WTC11 (cell line): ENCODE results near the gene TCEANC2. TPM values are rescaled to one million over a fixed set of nuclear protein-coding genes. Genes with fewer than 3 reads are reported as not detected.

Experiments used
- ATAC-seq: fragments of 200-7000 bp; cut with Tn5 transposase; 2 replicates; pipeline ENCODE4 v1.10.0; 2021; ENCODE audit warnings: mild to moderate bottlenecking, moderate library complexity
- CTCF ChIA-PET: fragments of 300-600 bp; sonication (Branson Sonifier 250); formaldehyde crosslinking; loops from one replicate; lab custom pipeline; 2021; ENCODE audit warnings: antibody characterized with exemption; lab: Charles Lee
- POLR2A ChIA-PET: fragments of 350-600 bp; sonication (Branson Sonifier 250); formaldehyde crosslinking; loops from one replicate; lab custom pipeline; 2021; ENCODE audit warnings: antibody characterized with exemption; lab: Charles Lee
- DNase-seq: peaks from one replicate; pipeline ENCODE4 v3.0.0; 2021; ENCODE audit warnings: low spot score
- H3K27ac Mint-ChIP-seq: 2 replicates; pipeline ENCODE4 v1.8.0; 2021; ENCODE audit warnings: mixed read lengths
- H3K27me3 Mint-ChIP-seq: 2 replicates; pipeline ENCODE4 v1.8.0; 2021; ENCODE audit warnings: low read depth, mild to moderate bottlenecking, moderate library complexity, mixed read lengths
- H3K36me3 Mint-ChIP-seq: 2 replicates; pipeline ENCODE4 v1.8.0; 2021; ENCODE audit warnings: mixed read lengths
- H3K4me1 Mint-ChIP-seq: 2 replicates; pipeline ENCODE4 v1.8.0; 2022; ENCODE audit warnings: mixed read lengths
- H3K4me3 Mint-ChIP-seq: 2 replicates; pipeline ENCODE4 v1.8.0; 2021; ENCODE audit warnings: mild to moderate bottlenecking, moderate library complexity, mixed read lengths
- H3K9me3 Mint-ChIP-seq: 2 replicates; pipeline ENCODE4 v1.8.0; 2021; ENCODE audit warnings: mixed read lengths
- CREM ChIP-seq: sonication (generic); formaldehyde crosslinking; IDR thresholded peaks from 2 replicates; pipeline ENCODE4 v1.8.1; 2022; ENCODE audit warnings: mild to moderate bottlenecking, missing genetic modification reagents, moderate library complexity
- ESRRA ChIP-seq: sonication (generic); formaldehyde crosslinking; IDR thresholded peaks from 2 replicates; pipeline ENCODE4 v1.8.1; 2022; ENCODE audit warnings: mild to moderate bottlenecking, missing genetic modification reagents, borderline replicate concordance
- FOXP4 ChIP-seq: sonication (generic); formaldehyde crosslinking; IDR thresholded peaks from 2 replicates; pipeline ENCODE4 v1.8.0; 2022; ENCODE audit warnings: mild to moderate bottlenecking, missing genetic modification reagents
- GABPB1 ChIP-seq: sonication (generic); formaldehyde crosslinking; IDR thresholded peaks from 2 replicates; pipeline ENCODE4 v1.8.1; 2023; ENCODE audit warnings: mild to moderate bottlenecking, missing genetic modification reagents
- KAT7 ChIP-seq: sonication (generic); formaldehyde crosslinking; IDR thresholded peaks from 2 replicates; pipeline ENCODE4 v1.8.1; 2023; ENCODE audit warnings: missing genetic modification reagents, mild to moderate bottlenecking, borderline replicate concordance
- MXD4 ChIP-seq: fragments of 250-450 bp; sonication (Bioruptor Pico); IDR thresholded peaks from 2 replicates; pipeline ENCODE4 v1.8.0; 2021; ENCODE audit warnings: mild to moderate bottlenecking, moderate library complexity, borderline replicate concordance
- PRRX2 ChIP-seq: fragments of 250-450 bp; sonication (Bioruptor Pico); IDR thresholded peaks from 2 replicates; pipeline ENCODE4 v1.8.0; 2021; ENCODE audit warnings: mild to moderate bottlenecking
- RELA ChIP-seq: sonication (generic); formaldehyde crosslinking; IDR thresholded peaks from 2 replicates; pipeline ENCODE4 v1.8.1; 2022; ENCODE audit warnings: missing genetic modification reagents, mild to moderate bottlenecking, borderline replicate concordance
- TP53 ChIP-seq: sonication (generic); formaldehyde crosslinking; IDR thresholded peaks from 2 replicates; pipeline ENCODE4 v1.8.1; 2023; ENCODE audit warnings: mild to moderate bottlenecking, missing genetic modification reagents
- ZBTB21 ChIP-seq: sonication (generic); formaldehyde crosslinking; IDR thresholded peaks from 2 replicates; pipeline ENCODE4 v1.8.1; 2023; ENCODE audit warnings: mild to moderate bottlenecking, missing genetic modification reagents, borderline replicate concordance
- ZNF263 ChIP-seq: sonication (generic); formaldehyde crosslinking; IDR thresholded peaks from 2 replicates; pipeline ENCODE4 v1.8.1; 2022; ENCODE audit warnings: low read depth, mild to moderate bottlenecking, moderate library complexity, missing genetic modification reagents
- ZNF423 ChIP-seq: fragments of 250-450 bp; sonication (Bioruptor Pico); IDR thresholded peaks from 2 replicates; pipeline ENCODE4 v2.1.2; 2022; ENCODE audit warnings: mild to moderate bottlenecking, moderate library complexity
- ZNF512 ChIP-seq: sonication (generic); formaldehyde crosslinking; IDR thresholded peaks from 2 replicates; pipeline ENCODE4 v1.8.1; 2022; ENCODE audit warnings: missing genetic modification reagents, borderline replicate concordance
- total RNA-seq: library from RNA; stranded (reverse); gene quantifications from 3 replicates; pipeline ENCODE4 v1.2.3, GENCODE V29; 2021
- TF ChIP-seq, protein P1 (sequence below): sonication (generic); formaldehyde crosslinking; IDR thresholded peaks from 2 replicates; pipeline ENCODE4 v1.8.1; 2023; ENCODE audit warnings: mild to moderate bottlenecking, missing genetic modification reagents
- TF ChIP-seq, protein P2 (sequence below): sonication (generic); formaldehyde crosslinking; IDR thresholded peaks from 2 replicates; pipeline ENCODE4 v1.8.1; 2023; ENCODE audit warnings: mild to moderate bottlenecking, moderate library complexity, missing genetic modification reagents

The TCEANC2 gene
- total RNA-seq, 1 experiment from 2014 or later, result 6.3 TPM

DNA sequence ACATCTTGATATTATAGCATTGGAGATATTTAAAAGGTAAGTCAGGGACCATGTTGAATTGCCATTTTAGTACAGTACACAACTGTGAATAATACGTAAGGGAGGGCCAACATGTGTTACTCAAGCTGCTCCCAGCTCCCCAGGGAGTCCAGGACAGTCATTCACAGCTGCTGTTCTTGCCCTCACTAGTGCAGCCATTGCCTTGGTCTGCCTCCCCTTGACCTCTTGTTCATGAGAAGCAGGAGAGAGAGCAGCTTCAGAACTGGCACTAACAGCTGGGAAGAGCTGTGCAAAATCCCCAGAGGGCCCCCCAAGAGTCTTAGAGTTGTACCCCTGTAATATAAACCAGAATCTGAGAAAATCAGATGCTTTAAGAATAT, 16.4 kb downstream of the TCEANC2 start (continued):
- TF ChIP-seq ZNF512 (CRISPR knock-in tag) (no peak), PRRX2 (CRISPR knock-in tag) (no peak)

GRCh38 chr1:54070171-54070837, 16.9 kb downstream of the TCEANC2 start:
- POLR2A ChIA-PET, result no interaction called here
- no peak overlapping the region for H3K4me3 Mint-ChIP-seq

DNA sequence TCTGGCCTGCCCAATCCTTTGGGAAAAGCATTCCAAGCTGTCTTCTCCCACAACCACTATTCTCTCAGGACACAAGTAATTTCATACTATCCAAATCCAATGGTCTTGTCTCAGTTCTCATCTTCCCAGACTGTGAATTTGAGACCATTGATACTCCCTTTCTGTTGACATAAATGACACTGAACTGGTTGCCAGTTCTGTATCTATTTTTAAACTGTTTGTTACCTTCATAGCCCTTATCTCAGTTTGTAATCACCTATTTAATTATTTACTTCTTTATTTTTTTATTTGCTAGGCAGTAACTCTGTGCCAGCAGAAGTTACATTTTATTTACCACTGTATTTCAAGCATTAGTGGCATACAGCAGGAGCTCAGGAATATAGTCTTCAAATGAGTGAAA, 24.0 kb downstream of the TCEANC2 start:
- Mint-ChIP-seq H3K27ac (no peak overlapping the region), H3K27me3 (no peaks in the 10 kb centered on the region; the same call in 1 of the 2 replicates), H3K36me3 (no peaks in the 10 kb centered on the region), H3K4me1 (peaks cover 4% of the 10 kb centered on the region), H3K9me3 (no peaks in the 10 kb centered on the region), H3K4me3 (no peak overlapping the region)
- TF ChIP-seq, protein P1, sequence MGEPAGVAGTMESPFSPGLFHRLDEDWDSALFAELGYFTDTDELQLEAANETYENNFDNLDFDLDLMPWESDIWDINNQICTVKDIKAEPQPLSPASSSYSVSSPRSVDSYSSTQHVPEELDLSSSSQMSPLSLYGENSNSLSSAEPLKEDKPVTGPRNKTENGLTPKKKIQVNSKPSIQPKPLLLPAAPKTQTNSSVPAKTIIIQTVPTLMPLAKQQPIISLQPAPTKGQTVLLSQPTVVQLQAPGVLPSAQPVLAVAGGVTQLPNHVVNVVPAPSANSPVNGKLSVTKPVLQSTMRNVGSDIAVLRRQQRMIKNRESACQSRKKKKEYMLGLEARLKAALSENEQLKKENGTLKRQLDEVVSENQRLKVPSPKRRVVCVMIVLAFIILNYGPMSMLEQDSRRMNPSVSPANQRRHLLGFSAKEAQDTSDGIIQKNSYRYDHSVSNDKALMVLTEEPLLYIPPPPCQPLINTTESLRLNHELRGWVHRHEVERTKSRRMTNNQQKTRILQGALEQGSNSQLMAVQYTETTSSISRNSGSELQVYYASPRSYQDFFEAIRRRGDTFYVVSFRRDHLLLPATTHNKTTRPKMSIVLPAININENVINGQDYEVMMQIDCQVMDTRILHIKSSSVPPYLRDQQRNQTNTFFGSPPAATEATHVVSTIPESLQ, result no peak
- TF ChIP-seq KAT7, result no peak
- no peak for TF ChIP-seq ZNF423 (CRISPR knock-in tag)
- TF ChIP-seq RELA (CRISPR knock-in tag), result no peak
- ATAC-seq (no peak), DNase-seq (no peak)
- CTCF ChIA-PET, result interaction anchor here (1.9 kb wide), 1 partner anchor 85 kb away, joined by 6 read pairs; no protein-coding TSS in a partner anchor
- POLR2A ChIA-PET, result no interaction called here

More at GRCh38 chr1:54070171-54070837, 16.9 kb downstream of the TCEANC2 start:
- H3K9me3 Mint-ChIP-seq, result no peaks in the 10 kb centered on the region
- DNase-seq, result no peak
- TF ChIP-seq GABPB1 (CRISPR knock-in tag) (peak; percentile 69), ESRRA (no peak)
- TF ChIP-seq, all 79 proteins: peak for 1
- CTCF ChIA-PET, result interaction anchor here (1.0 to 3.3 kb wide), 2 partner anchors 11 to 78 kb away, joined by 4 to 23 read pairs (median 6); no protein-coding TSS in a partner anchor
- no peaks in the 10 kb centered on the region for H3K4me1 Mint-ChIP-seq
- H3K27ac Mint-ChIP-seq, result no peak overlapping the region
- peak; percentile 61 for ATAC-seq
- no peaks in the 10 kb centered on the region for H3K27me3 Mint-ChIP-seq
- peaks cover 12% of the 10 kb centered on the region for H3K36me3 Mint-ChIP-seq

GRCh38 chr1:54080598-54081049, 27.2 kb downstream of the TCEANC2 start:
- no peaks in the 10 kb centered on the region; the same call in 1 of the 2 replicates for H3K27me3 Mint-ChIP-seq
- peaks cover 8% of the 10 kb centered on the region for H3K4me1 Mint-ChIP-seq
- DNase-seq, result no peak
- TF ChIP-seq GABPB1 (CRISPR knock-in tag), result 0 out of 2 replicates have a peak, but pooled peaks have one; percentile 17
- no peak for TF ChIP-seq ZNF263 (CRISPR knock-in tag)
- no peaks in the 10 kb centered on the region for H3K36me3 Mint-ChIP-seq
- H3K4me3 Mint-ChIP-seq, result no peak overlapping the region
- H3K9me3 Mint-ChIP-seq, result no peaks in the 10 kb centered on the region
- POLR2A ChIA-PET, result interaction anchor here (0.5 to 1.2 kb wide), 2 partner anchors 28 to 465 kb away, joined by 3 to 6 read pairs; partner anchors contain the start of gene TMEM59
- ATAC-seq, result no peak
- CTCF ChIA-PET, result interaction anchor here (1.8 to 3.0 kb wide), 4 partner anchors 16 to 135 kb away, joined by 8 to 50 read pairs (median 18); partner anchors contain the start of genes IFT25 and LRRC42
- H3K27ac Mint-ChIP-seq, result no peak overlapping the region

- Mint-ChIP-seq H3K27ac (0 out of 2 replicates have a peak overlapping the region, but pooled peaks have one; percentile 4), H3K27me3 (no peaks in the 10 kb centered on the region; the same call in 1 of the 2 replicates), H3K36me3 (no peaks in the 10 kb centered on the region), H3K4me1 (peaks cover 8% of the 10 kb centered on the region), H3K4me3 (no peak overlapping the region), H3K9me3 (no peaks in the 10 kb centered on the region)
- ATAC-seq (peak; percentile 100), DNase-seq (peak; percentile 93)
- CTCF ChIA-PET, result interaction anchor here (0.6 to 3.0 kb wide), 56 partner anchors 9 to 805 kb away, joined by 3 to 50 read pairs (median 4); partner anchors contain the start of genes ACOT11, CYB5RL, DHCR24 and IFT25
- POLR2A ChIA-PET, result interaction anchor here (0.5 to 1.2 kb wide), 3 partner anchors 29 to 464 kb away, joined by 3 to 6 read pairs (median 3); partner anchors contain the start of gene TMEM59
- no peak for TF ChIP-seq ZNF423 (CRISPR knock-in tag)
- TF ChIP-seq MXD4 (CRISPR knock-in tag), result no peak
- TF ChIP-seq GABPB1 (CRISPR knock-in tag), result 0 out of 2 replicates have a peak, but pooled peaks have one; percentile 34
- TF ChIP-seq FOXP4 (CRISPR knock-in tag), result no peak
- TF ChIP-seq, protein P2, sequence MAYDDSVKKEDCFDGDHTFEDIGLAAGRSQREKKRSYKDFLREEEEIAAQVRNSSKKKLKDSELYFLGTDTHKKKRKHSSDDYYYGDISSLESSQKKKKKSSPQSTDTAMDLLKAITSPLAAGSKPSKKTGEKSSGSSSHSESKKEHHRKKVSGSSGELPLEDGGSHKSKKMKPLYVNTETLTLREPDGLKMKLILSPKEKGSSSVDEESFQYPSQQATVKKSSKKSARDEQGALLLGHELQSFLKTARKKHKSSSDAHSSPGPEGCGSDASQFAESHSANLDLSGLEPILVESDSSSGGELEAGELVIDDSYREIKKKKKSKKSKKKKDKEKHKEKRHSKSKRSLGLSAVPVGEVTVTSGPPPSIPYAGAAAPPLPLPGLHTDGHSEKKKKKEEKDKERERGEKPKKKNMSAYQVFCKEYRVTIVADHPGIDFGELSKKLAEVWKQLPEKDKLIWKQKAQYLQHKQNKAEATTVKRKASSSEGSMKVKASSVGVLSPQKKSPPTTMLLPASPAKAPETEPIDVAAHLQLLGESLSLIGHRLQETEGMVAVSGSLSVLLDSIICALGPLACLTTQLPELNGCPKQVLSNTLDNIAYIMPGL, result no peak
- no peak for TF ChIP-seq TP53
- TF ChIP-seq CREM (CRISPR knock-in tag), result no peak
- no peak for TF ChIP-seq ZBTB21 (CRISPR knock-in tag)
Observed at GRCh38 chr1:54081306-54082270, 28.2 kb downstream of the TCEANC2 start.
